ACC112 (cell line): ENCODE data around the gene IFIT1B.

Source experiments
- H2AFZ ChIP-seq: fragments of 200-600 bp; sonication (generic); one replicate; pipeline ENCODE4 v1.6.0; 2017; ENCODE audit warnings: antibody characterized with exemption, low read length; ENCODE audit not compliant: unreplicated experiment
- H3K27ac ChIP-seq: fragments of 200-600 bp; sonication (generic); 2 replicates; pipeline ENCODE4 v1.5.1; 2014; ENCODE audit warnings: low read depth, mild to moderate bottlenecking, antibody characterized with exemption, low read length, moderate library complexity
- H3K27me3 ChIP-seq: fragments of 200-600 bp; sonication (generic); 2 replicates; pipeline ENCODE4 v1.6.1; 2014; ENCODE audit warnings: mild to moderate bottlenecking, antibody characterized with exemption, low read length, moderate library complexity, mixed read lengths; ENCODE audit not compliant: insufficient read depth
- H3K36me3 ChIP-seq: fragments of 200-600 bp; sonication (generic); 2 replicates; pipeline ENCODE4 v1.6.1; 2016; ENCODE audit warnings: mild to moderate bottlenecking, antibody characterized with exemption, low read length, moderate library complexity, mixed read lengths; ENCODE audit not compliant: insufficient read depth
- H3K4me1 ChIP-seq: fragments of 200-600 bp; sonication (generic); one replicate; pipeline ENCODE4 v1.6.1; 2016; ENCODE audit warnings: low read length, mixed read lengths; ENCODE audit not compliant: insufficient read depth, unreplicated experiment, control insufficient read depth
- H3K4me3 ChIP-seq: fragments of 200-600 bp; sonication (generic); 2 replicates; pipeline ENCODE4 v1.5.1; 2014; ENCODE audit warnings: mild to moderate bottlenecking, low read depth, low read length
- H3K79me2 ChIP-seq: fragments of 200-600 bp; sonication (generic); one replicate; pipeline ENCODE4 v1.6.0; 2016; ENCODE audit warnings: low read length; ENCODE audit not compliant: control insufficient read depth, unreplicated experiment, insufficient read depth

The IFIT1B gene

GRCh38 chr10:89362929-89363328, 14.9 kb upstream of the IFIT1B start:
- Histone ChIP-seq H3K27me3 (no peaks in the 10 kb centered on the region), H3K4me1 (no peaks in the 10 kb centered on the region)

GRCh38 chr10:89363729-89364442, 14.0 kb upstream of the IFIT1B start:
- no peaks in the 10 kb centered on the region for H3K4me1 ChIP-seq
- no peaks in the 10 kb centered on the region for H3K36me3 ChIP-seq
- no peak overlapping the region for H3K4me3 ChIP-seq
- no peaks in the 10 kb centered on the region for H3K79me2 ChIP-seq
- no peaks in the 10 kb centered on the region for H3K27me3 ChIP-seq
- H3K27ac ChIP-seq = no peak overlapping the region
- H2AFZ ChIP-seq = no peak overlapping the region

More at GRCh38 chr10:89362929-89363328, 14.9 kb upstream of the IFIT1B start:
- H2AFZ ChIP-seq = no peak overlapping the region
- H3K79me2 ChIP-seq = no peaks in the 10 kb centered on the region
- H3K36me3 ChIP-seq = no peaks in the 10 kb centered on the region
- no peak overlapping the region for H3K27ac ChIP-seq
- H3K4me3 ChIP-seq = no peak overlapping the region

- no peak overlapping the region for H3K4me3 ChIP-seq
- H3K27ac ChIP-seq = no peak overlapping the region
- H2AFZ ChIP-seq = no peak overlapping the region
- no peaks in the 10 kb centered on the region for H3K27me3 ChIP-seq
- H3K79me2 ChIP-seq = no peaks in the 10 kb centered on the region
- H3K4me1 ChIP-seq = peaks cover 5% of the 10 kb centered on the region
- H3K36me3 ChIP-seq = no peaks in the 10 kb centered on the region
Observed at GRCh38 chr10:89364531-89364930, 13.3 kb upstream of the IFIT1B start.

GRCh38 chr10:89367529-89367928, 10.3 kb upstream of the IFIT1B start:
- Histone ChIP-seq H3K27me3 (no peaks in the 10 kb centered on the region), H3K4me3 (no peak overlapping the region), H3K27ac (no peak overlapping the region), H2AFZ (no peak overlapping the region), H3K79me2 (no peaks in the 10 kb centered on the region), H3K4me1 (peaks cover 5% of the 10 kb centered on the region), H3K36me3 (no peaks in the 10 kb centered on the region)

GRCh38 chr10:89368129-89368528, 9.7 kb upstream of the IFIT1B start:
- no peak overlapping the region for H3K4me3 ChIP-seq
- no peaks in the 10 kb centered on the region for H3K79me2 ChIP-seq
- no peaks in the 10 kb centered on the region for H3K36me3 ChIP-seq
- no peak overlapping the region for H2AFZ ChIP-seq
- H3K4me1 ChIP-seq = peaks cover 5% of the 10 kb centered on the region
- H3K27me3 ChIP-seq = no peaks in the 10 kb centered on the region
- H3K27ac ChIP-seq = no peak overlapping the region

GRCh38 chr10:89369156-89370105, 8.4 kb upstream of the IFIT1B start:
- Histone ChIP-seq H3K4me3 (no peak overlapping the region), H3K79me2 (no peaks in the 10 kb centered on the region), H3K27ac (no peak overlapping the region), H3K27me3 (no peaks in the 10 kb centered on the region), H3K4me1 (peaks cover 16% of the 10 kb centered on the region), H2AFZ (peak overlapping the region; percentile 51), H3K36me3 (no peaks in the 10 kb centered on the region)

- no peaks in the 10 kb centered on the region for H3K79me2 ChIP-seq
- no peak overlapping the region for H3K27ac ChIP-seq
- H3K36me3 ChIP-seq = no peaks in the 10 kb centered on the region
- no peak overlapping the region for H2AFZ ChIP-seq
- no peak overlapping the region for H3K4me3 ChIP-seq
- no peaks in the 10 kb centered on the region for H3K27me3 ChIP-seq
- peaks cover 22% of the 10 kb centered on the region for H3K4me1 ChIP-seq
Observed at GRCh38 chr10:89371079-89371478, 6.8 kb upstream of the IFIT1B start.

- H3K27me3 ChIP-seq = no peaks in the 10 kb centered on the region
- H3K27ac ChIP-seq = no peak overlapping the region
Observed at GRCh38 chr10:89371987-89372386, 5.9 kb upstream of the IFIT1B start.

GRCh38 chr10:89373916-89374711, 3.7 kb upstream of the IFIT1B start:
- peak overlapping the region; percentile 74 for H3K27ac ChIP-seq
- H2AFZ ChIP-seq = peak overlapping the region; percentile 67
- no peaks in the 10 kb centered on the region for H3K36me3 ChIP-seq
- H3K27me3 ChIP-seq = no peaks in the 10 kb centered on the region
- H3K4me3 ChIP-seq = peak overlapping the region; percentile 50
- H3K79me2 ChIP-seq = no peaks in the 10 kb centered on the region
- H3K4me1 ChIP-seq = peaks cover 21% of the 10 kb centered on the region

More at GRCh38 chr10:89371987-89372386, 5.9 kb upstream of the IFIT1B start:
- Histone ChIP-seq H3K79me2 (no peaks in the 10 kb centered on the region), H3K36me3 (no peaks in the 10 kb centered on the region), H2AFZ (no peak overlapping the region), H3K4me1 (peaks cover 22% of the 10 kb centered on the region), H3K4me3 (no peak overlapping the region)

GRCh38 chr10:89374713-89375141, 3.1 kb upstream of the IFIT1B start:
- Histone ChIP-seq H3K4me1 (peaks cover 18% of the 10 kb centered on the region), H2AFZ (peak overlapping the region; percentile 54), H3K27ac (peak overlapping the region; percentile 74), H3K36me3 (no peaks in the 10 kb centered on the region), H3K4me3 (no peak overlapping the region), H3K79me2 (no peaks in the 10 kb centered on the region), H3K27me3 (no peaks in the 10 kb centered on the region)
